Activated CD4-positive, alpha-beta T cell treated with anti-CD3 and anti-CD28 coated beads, Interleukin-2, Interleukin-6, amounts not matched to agents 100 ng/mL and 50 ng/mL, durations not matched to agents 16 hours and 8 hours (primary cell): ENCODE data around the gene EEA1.
A peak's percentile ranks its signal among the peaks of the same experiment; 100 is the strongest.

Source experiments
- DNase-seq: peaks from one replicate; pipeline ENCODE4 v3.0.0-alpha.2; 2020

Gene EEA1

DNA sequence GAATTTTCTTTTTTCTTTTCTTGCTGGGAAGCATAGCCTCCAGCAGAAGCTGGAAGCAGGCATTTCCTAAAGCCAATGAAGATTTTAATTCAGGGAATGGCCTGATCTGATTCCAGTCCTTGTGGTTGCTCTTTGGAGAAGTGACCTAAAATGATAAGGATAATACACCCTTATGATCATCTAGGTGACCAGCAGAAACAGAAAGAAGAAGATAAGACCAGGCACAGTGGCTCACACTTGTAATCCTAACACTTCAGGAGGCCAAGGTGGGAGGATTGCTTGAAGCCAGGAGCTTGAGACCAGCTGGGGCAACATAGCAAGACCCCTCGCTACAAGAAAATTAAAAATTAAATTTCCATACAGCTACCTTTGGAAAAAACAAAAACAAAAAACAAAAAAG lies 51.2 kb downstream of the EEA1 start:
- DNase-seq, result no peak

DNA sequence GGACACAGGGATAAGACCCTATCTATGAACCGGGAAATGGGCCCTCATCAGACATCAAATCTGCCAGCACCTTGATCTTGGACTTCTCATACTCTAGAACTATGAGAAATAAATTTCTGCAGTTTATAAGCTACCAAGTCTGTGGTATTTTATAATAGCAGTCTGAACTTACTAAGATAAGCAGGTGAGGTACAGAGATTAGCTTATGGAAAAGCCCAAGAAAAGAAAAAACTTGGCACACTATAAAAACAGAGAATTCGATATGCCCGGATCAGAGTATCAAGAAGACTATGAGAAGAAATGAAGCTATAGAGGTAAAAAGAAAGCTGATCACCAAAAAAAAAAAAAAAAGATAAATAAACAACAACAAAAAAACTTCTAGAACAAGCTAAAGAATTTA lies 52.6 kb downstream of the EEA1 start:
- DNase-seq, result no peak

DNA sequence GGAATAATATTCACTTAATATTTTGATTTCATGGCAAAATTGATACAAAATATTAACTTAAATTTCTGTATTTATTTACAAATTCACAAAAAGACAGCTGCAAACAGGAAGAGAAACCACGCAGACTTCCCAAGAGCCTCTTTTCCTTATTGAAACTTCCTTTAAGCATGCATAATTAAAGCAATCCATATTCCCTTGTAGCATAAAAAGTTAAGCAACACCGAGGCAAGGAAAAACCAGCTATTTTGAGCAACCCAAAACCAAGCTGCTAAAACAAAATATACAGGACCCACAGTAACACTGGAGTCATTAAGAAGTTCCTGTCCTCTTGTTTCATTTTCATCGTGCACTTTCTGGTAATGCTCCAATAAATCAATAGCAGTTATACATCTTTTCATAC lies 58.0 kb downstream of the EEA1 start:
- DNase-seq, result no peak

DNA sequence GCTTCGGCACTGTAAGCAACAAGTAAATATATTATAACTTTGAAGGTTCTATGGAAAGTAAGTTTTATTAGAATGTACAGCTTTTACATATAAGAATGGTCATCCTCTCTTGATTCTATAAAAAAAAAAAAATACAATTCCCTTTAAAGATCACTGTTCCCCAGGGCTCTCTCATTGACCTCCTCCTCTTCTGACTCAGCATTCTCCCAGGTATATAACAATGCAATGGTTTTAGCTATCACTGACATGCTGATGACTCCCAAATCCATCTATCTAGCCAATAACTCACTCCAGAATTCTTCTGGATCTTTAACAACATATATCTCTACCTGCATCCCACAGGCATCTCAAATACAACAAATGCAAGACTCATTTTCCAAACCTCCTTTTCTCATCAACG lies 62.7 kb downstream of the EEA1 start:
- no peak for DNase-seq

DNA sequence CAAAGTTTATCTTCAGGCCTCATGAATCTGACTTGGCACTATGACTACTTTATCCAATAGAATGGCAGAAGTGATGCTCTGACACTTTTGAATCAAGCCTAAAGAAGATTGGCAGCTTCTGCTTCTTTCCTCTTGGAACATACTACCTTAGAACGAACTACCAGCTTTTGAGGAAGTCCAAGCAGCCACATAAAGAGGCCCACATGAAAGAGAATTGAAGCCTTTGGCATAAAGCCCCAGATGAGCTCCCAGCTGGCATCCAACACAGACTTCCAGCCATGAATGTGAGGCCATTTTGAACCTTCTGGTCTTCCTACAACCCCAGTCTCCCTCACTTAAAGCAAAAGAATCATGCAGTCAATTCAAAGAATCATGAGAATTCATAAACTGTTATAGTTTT lies 65.8 kb downstream of the EEA1 start:
- DNase-seq, result no peak

GRCh38 chr12:92861381-92861780 lies 67.7 kb downstream of the EEA1 start:
- no peak for DNase-seq

- DNase-seq, result no peak
Measured at GRCh38 chr12:92860521-92860920, 68.6 kb downstream of the EEA1 start.

DNA sequence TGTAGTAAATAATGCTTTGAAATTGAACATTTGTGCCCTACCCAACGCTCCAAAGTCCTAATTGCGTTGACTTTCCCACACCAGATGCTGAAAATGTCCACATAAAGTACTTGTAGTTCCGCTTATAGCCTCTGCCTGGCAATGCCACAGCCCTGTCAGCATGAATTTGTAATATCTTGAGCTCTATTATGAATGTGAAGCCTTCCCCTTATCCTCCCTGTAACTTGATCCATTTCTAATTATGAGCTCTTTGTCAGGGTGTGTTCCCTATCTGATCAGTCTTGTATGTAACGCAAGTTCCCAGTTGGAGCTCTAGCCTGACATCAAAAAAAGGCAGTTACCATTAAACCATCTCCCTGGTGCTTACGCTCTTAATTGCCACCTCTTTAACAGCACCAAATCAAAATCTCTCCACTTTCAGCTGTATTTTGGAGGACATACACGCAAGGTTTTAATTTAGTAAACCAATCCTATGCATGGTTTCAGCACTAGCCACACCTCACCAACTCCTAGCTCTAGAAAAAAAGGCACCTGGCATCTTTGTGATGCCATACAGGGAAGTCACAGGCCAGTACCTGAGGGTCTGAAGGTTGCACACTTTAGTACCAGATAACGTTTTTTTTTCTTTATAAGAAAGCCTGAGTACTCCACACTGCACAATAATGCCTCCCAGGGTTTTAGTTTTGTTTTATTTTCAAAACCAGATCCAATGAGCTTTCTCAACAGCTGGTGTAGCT lies 69.3 kb downstream of the EEA1 start:
- no peak for DNase-seq

- DNase-seq, result no peak
Measured at GRCh38 chr12:92857818-92858217, 71.3 kb downstream of the EEA1 start.

GRCh38 chr12:92854344-92854743 lies 74.8 kb downstream of the EEA1 start:
- no peak for DNase-seq

DNA sequence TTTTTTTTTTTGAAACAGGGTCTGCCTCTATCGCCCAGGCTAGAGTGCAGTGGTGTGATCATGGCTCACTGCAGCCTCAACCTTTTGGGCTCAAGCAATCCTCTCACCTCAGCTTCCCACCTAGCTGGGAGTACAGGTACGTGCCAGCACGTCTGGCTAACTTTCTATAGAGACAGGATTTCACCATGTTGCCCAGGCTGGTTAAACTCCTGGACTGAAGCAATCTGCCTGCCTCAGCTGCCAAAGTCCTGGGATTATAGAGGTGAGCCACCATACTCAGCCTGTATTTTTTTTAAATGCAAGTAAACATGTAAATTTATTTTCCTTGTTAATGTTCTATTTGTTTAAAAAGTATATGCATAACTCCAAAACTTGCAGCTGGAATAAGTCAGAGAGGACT lies 80.4 kb downstream of the EEA1 start:
- no peak for DNase-seq

DNA sequence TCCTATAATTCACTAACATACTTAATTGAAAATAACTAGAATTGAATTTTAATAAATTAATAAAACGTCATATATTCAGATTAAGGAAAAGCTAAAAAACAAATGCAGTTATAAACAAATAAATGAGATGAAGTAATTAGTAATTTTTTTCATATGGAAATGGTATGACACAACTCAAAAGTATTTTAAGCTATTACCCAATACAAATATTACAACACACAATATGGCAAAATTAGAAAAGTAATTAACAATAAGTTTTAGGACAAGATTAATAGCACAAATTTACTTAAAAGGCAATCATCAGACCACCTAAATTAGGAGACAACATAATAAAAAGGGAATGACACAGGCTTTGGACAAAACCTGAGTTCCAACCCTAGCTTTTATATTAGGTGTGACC lies 81.7 kb downstream of the EEA1 start:
- DNase-seq, result no peak

- DNase-seq, result no peak
Measured at GRCh38 chr12:92845329-92845728, 83.8 kb downstream of the EEA1 start.

DNA sequence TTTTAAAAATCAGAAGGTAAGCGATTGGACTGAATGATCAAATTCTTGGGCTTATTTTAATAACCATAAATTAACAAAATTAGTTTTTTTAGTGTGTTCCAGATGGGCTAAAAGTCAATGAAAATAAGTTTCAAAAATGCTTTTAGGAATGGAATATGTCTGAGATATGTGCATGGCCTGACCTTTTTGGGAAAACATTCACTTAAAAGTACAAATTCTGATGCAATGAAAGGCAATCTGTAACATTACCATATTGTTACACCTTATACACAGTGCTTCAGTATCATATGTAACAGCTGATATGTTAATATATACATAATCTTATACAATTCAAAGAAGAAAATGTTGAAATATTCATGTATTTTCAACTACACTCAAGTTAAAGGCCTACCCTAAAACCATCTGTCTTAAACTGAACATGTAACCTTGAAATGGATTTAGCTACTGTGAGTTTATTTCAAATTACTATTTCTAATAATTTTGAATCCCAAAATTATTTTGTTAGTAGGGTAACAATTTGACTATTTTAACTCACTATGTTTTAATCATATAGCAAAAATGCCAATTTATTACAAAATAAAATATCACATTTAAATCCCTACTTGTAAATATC lies 84.8 kb downstream of the EEA1 start:
- no peak for DNase-seq

- no peak for DNase-seq
Measured at GRCh38 chr12:92829686-92830282, 99.3 kb downstream of the EEA1 start.

DNA sequence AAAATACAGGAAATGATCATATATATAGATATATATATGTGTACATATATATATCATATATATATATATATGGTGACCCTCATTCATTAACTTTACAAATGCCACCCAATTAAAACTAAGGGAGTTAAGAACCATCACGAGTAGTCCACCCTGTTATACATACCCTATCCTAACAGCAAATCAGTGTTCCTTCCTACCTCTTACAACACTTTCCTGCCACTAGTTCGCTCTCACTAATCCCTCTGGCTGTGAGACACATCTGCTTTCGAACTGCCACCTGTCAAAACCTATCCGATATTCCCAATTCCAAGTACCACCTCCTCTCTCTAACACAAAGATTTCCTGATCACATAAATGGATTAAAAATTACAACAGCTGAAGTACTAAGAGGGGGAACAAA lies 100.5 kb downstream of the EEA1 start:
- no peak for DNase-seq

DNA sequence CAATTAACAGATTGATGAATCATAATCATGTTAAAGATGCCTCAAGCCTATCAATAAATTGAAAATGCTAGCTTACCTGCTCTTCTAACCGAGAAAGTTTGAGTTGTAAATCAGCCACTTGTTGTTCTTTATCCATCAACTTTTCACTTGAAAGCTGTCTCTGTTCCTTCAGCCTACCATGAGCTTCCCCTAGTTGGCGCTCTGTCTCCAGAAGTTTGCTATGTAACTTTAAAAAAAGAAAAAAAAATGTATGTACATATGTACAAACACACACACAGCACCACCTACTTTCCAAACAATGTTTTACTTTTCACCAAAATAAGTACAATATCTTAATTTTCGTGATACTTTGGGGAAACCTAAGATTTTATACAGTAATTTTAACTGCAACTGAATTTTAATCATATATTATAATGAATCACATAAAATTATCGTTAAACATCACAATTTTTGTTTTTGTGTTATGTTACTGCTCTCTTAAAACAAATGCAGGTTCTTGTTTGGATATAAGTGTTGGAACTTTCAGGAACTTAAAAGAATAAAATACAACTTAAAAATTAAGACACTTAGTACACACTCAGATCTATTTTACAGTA lies 101.2 kb downstream of the EEA1 start:
- DNase-seq, result peak; percentile 37

DNA sequence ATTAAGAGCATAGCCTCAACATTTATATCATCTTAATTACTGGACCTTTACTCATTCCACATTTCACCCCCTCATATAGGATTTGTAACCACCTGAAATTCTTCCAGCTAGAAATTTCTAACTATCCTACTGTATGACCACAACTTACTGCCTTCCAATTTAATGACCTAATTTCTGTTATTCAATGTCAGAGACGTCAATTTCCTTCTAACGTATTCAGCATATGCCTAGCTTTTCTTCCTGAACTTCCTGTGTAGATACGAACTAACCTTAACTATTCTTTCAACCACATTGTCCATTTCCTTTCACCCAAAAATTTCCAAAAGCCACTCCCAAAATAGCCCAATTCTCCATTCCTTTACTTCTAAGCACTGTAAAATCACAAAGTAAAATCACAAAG lies 108.0 kb downstream of the EEA1 start:
- no peak for DNase-seq

- no peak for DNase-seq
Measured at GRCh38 chr12:92814584-92814983, 114.5 kb downstream of the EEA1 start.

- DNase-seq, result no peak
Measured at GRCh38 chr12:92810370-92810769, 118.7 kb downstream of the EEA1 start.

DNA sequence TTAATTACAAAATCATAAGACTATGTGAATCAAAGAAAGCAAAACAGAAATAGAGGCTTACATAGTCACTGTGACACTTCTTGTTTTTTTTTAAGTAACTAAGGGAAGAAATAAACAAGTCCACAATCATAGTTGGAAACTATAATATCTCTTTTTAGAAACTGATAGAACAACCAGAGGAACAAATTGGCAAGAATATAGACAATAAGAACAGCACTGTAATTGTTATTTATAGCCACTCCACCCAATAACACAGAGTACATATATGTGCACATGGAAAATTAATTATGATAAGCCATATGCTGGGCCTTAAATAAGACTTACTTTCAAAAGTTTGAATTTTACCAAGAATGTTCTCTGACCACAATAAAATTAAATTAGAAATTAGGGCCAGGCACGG lies 125.2 kb downstream of the EEA1 start:
- no peak for DNase-seq

DNA sequence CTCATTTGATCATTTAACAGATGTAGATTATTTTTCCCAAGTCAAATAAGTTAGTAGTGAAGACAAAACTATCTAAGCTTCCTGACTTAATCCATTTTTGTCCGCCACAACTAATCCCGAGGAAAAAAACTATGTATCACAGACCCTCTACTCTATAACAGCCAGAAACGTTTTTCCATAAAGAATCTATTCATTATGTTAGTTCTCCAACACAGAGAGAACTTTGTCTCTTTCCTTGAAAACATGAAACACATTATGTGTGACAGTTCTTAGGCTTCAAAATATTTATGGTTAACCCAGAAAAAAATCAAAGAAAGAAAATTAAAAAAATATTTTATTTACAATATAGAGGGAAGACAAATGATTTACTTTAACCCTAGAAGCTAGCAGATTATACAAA lies 126.2 kb downstream of the EEA1 start:
- no peak for DNase-seq

DNA sequence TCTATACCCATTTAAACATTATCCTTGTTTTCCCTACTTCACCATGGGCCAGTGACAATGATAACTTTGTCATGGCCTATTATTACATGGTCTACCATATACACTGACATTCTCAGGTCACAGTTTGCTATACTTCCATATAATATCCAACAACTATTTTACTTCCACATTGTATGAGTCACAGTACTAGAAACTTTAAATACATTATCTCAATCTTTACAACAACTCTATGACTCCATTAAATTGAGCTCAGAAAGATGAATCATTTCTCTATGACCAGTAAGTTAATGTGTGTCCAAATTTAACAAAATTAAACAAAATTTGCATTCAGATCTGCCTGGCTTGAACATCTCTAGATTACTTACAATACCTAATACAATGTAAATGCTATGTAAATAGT lies 132.4 kb downstream of the EEA1 start:
- DNase-seq, result no peak

- no peak for DNase-seq
Measured at GRCh38 chr12:92794814-92795213, 134.3 kb downstream of the EEA1 start.
